HG02973 (cell line): Measurements from ENCODE around the gene CHN1.

Experiments used
- ATAC-seq: cut with Tn5 transposase; IDR thresholded peaks from one replicate; pipeline ENCODE4 v1.9.1; 2021; ENCODE audit warnings: moderate library complexity; ENCODE audit not compliant: unreplicated experiment

CHN1 gene

GRCh38 chr2:174974131-174974530 lies 31.1 kb downstream of the CHN1 start:
- ATAC-seq, result no peak

- no peak for ATAC-seq
These were observed 32.3 kb downstream of the CHN1 start for GRCh38 chr2:174972924-174973323.

GRCh38 chr2:174971868-174972781 lies 33.1 kb downstream of the CHN1 start:
- ATAC-seq, result no peak

- no peak for ATAC-seq
These were observed 35.1 kb downstream of the CHN1 start for GRCh38 chr2:174970092-174970491.

GRCh38 chr2:174969091-174969734 lies 36.0 kb downstream of the CHN1 start:
- no peak for ATAC-seq

GRCh38 chr2:174967691-174968260 lies 37.4 kb downstream of the CHN1 start:
- ATAC-seq, result no peak

- no peak for ATAC-seq
These were observed 38.1 kb downstream of the CHN1 start for GRCh38 chr2:174967086-174967485.

GRCh38 chr2:174965992-174966744 lies 39.0 kb downstream of the CHN1 start:
- ATAC-seq, result no peak

- no peak for ATAC-seq
These were observed 39.6 kb downstream of the CHN1 start for GRCh38 chr2:174965551-174965950.

- ATAC-seq, result no peak
These were observed 40.8 kb downstream of the CHN1 start for GRCh38 chr2:174964404-174964803.

- no peak for ATAC-seq
These were observed 41.5 kb downstream of the CHN1 start for GRCh38 chr2:174963437-174964400.

GRCh38 chr2:174959787-174960186 lies 45.4 kb downstream of the CHN1 start:
- no peak for ATAC-seq

- ATAC-seq, result no peak
These were observed 48.1 kb downstream of the CHN1 start for GRCh38 chr2:174957050-174957449.

- no peak for ATAC-seq
These were observed 52.6 kb downstream of the CHN1 start for GRCh38 chr2:174952607-174953006.

GRCh38 chr2:174951745-174952144 lies 53.4 kb downstream of the CHN1 start:
- ATAC-seq, result no peak

GRCh38 chr2:174949988-174950687 lies 55.0 kb downstream of the CHN1 start:
- ATAC-seq, result no peak

GRCh38 chr2:174945601-174946260 lies 59.5 kb downstream of the CHN1 start:
- ATAC-seq, result no peak

GRCh38 chr2:174939046-174939445 lies 66.1 kb downstream of the CHN1 start:
- no peak for ATAC-seq

GRCh38 chr2:174931724-174932123 lies 73.5 kb downstream of the CHN1 start:
- ATAC-seq, result no peak
